Skeletal muscle tissue (tissue), 4 donors: ENCODE results near the gene CTXN1. TPM values are rescaled to one million over a fixed set of nuclear protein-coding genes. Genes with fewer than 3 reads are reported as not detected.

Experiments used
- H3K27ac ChIP-seq: one replicate; pipeline ENCODE4 v1.7.0; 2013; ENCODE audit warnings: mild to moderate bottlenecking, low read depth, low read length, inconsistent platforms
- H3K27me3 ChIP-seq, 3 donors: one replicate each; pipeline ENCODE4 v1.7.0; 2013; ENCODE audit warnings: low read length in 3 of 3; ENCODE audit not compliant: control insufficient read depth in 3 of 3, insufficient read depth in 3 of 3
- H3K36me3 ChIP-seq, 3 donors: one replicate each; pipeline ENCODE4 v1.7.0; 2013; ENCODE audit warnings: low read length in 3 of 3; ENCODE audit not compliant: control insufficient read depth in 3 of 3, insufficient read depth in 3 of 3
- H3K4me1 ChIP-seq, 3 donors: one replicate each; pipeline ENCODE4 v1.7.0; 2013; ENCODE audit warnings: low read length in 3 of 3, mild to moderate bottlenecking in 3 of 3; ENCODE audit not compliant: control insufficient read depth in 3 of 3, insufficient read depth in 3 of 3
- H3K4me3 ChIP-seq, 3 donors: one replicate each; pipeline ENCODE4 v1.7.0; 2013; ENCODE audit warnings: low read length in 3 of 3
- H3K9ac ChIP-seq, 3 donors: one replicate each; pipeline ENCODE4 v1.7.0; 2013; ENCODE audit warnings: low read length in 3 of 3, mild to moderate bottlenecking in 3 of 3, moderate library complexity in 2 of 3, low read depth in 1 of 3
- H3K9me3 ChIP-seq, 3 donors: one replicate each; pipeline ENCODE4 v1.7.0; 2013; ENCODE audit warnings: low read length in 3 of 3; ENCODE audit not compliant: control insufficient read depth in 3 of 3
- total RNA-seq: library from RNA; depleted of rRNA; stranded (reverse); fragments of >200 nt; gene quantifications from one replicate; pipeline ENCODE4 v1.2.3, GENCODE V29; 2014
- donor health status: Osteomylitis.

The CTXN1 gene
- total RNA-seq, 1 donor from 2014 or later, result 0.52 TPM

GRCh38 chr19:7903244-7904073, 22.5 kb downstream of the CTXN1 start, which contains the start of gene MAP2K7:
Gene MAP2K7, plus strand, starts transcription at chr19:7903877. Its CDS starts 68 bp downstream, at chr19:7903945.
- Histone ChIP-seq H3K4me1 (peaks cover 27 to 49% (median 35%) of the 10 kb centered on the region in 3 donors), H3K36me3 (peaks cover 12 to 18% (median 15%) of the 10 kb centered on the region in 3 donors)

GRCh38 chr19:7902796-7903243, 23.1 kb downstream of the CTXN1 start:
- Histone ChIP-seq H3K9ac (peak overlapping the region; percentile 81 to 92 (median 89)), H3K27me3 (peaks cover 0 to 7% (median 0%) of the 10 kb centered on the region in 3 donors), H3K36me3 (peaks cover 9 to 18% (median 15%) of the 10 kb centered on the region in 3 donors), H3K4me3 (peak overlapping the region; percentile 86 to 97 (median 90)), H3K27ac (peak overlapping the region; percentile 87), H3K4me1 (peaks cover 27 to 49% (median 35%) of the 10 kb centered on the region in 3 donors), H3K9me3 (peaks cover 0 to 2% (median 0%) of the 10 kb centered on the region in 3 donors)

More at GRCh38 chr19:7903244-7904073, 22.5 kb downstream of the CTXN1 start, which contains the start of gene MAP2K7:
- peak within 1 kb of the TSS; percentile 88 to 97 (median 91) for H3K4me3 ChIP-seq
- H3K9me3 ChIP-seq, result peaks cover 0 to 2% (median 0%) of the 10 kb centered on the region in 3 donors
- peak within 1 kb of the TSS; percentile 81 to 92 (median 89) for H3K9ac ChIP-seq
- peaks cover 0 to 7% (median 0%) of the 10 kb centered on the region in 3 donors for H3K27me3 ChIP-seq
- peak within 1 kb of the TSS; percentile 87 for H3K27ac ChIP-seq

GRCh38 chr19:7901337-7901736, 24.6 kb downstream of the CTXN1 start:
- no peak overlapping the region for H3K4me3 ChIP-seq
- no peak overlapping the region for H3K27ac ChIP-seq
- H3K4me1 ChIP-seq, result peaks cover 25 to 40% (median 33%) of the 10 kb centered on the region in 3 donors
- H3K9me3 ChIP-seq, result peaks cover 0 to 2% (median 0%) of the 10 kb centered on the region in 3 donors
- peaks cover 0 to 7% (median 0%) of the 10 kb centered on the region in 3 donors for H3K27me3 ChIP-seq
- peaks cover 4 to 13% (median 10%) of the 10 kb centered on the region in 3 donors for H3K36me3 ChIP-seq
- H3K9ac ChIP-seq, result no peak overlapping the region

GRCh38 chr19:7900931-7901330, 25.0 kb downstream of the CTXN1 start:
- Histone ChIP-seq H3K4me1 (peaks cover 25 to 36% (median 31%) of the 10 kb centered on the region in 3 donors), H3K27ac (no peak overlapping the region), H3K9ac (peak overlapping the region in 1 of 3 donors; percentile 57), H3K9me3 (peaks cover 0 to 2% (median 0%) of the 10 kb centered on the region in 3 donors), H3K27me3 (peaks cover 0 to 7% (median 0%) of the 10 kb centered on the region in 3 donors), H3K4me3 (no peak overlapping the region), H3K36me3 (peaks cover 4 to 11% (median 7%) of the 10 kb centered on the region in 3 donors)

GRCh38 chr19:7900401-7900870, 25.5 kb downstream of the CTXN1 start:
- Histone ChIP-seq H3K4me3 (no peak overlapping the region), H3K9ac (peak overlapping the region in 1 of 3 donors; percentile 57), H3K4me1 (peaks cover 25 to 31% (median 31%) of the 10 kb centered on the region in 3 donors), H3K36me3 (peaks cover 0 to 6% (median 4%) of the 10 kb centered on the region in 3 donors), H3K27ac (no peak overlapping the region), H3K9me3 (peaks cover 0 to 2% (median 0%) of the 10 kb centered on the region in 3 donors), H3K27me3 (peaks cover 0 to 9% (median 2%) of the 10 kb centered on the region in 3 donors)

- Histone ChIP-seq H3K27me3 (peaks cover 3 to 14% (median 8%) of the 10 kb centered on the region in 3 donors), H3K36me3 (peaks cover 0 to 4% (median 2%) of the 10 kb centered on the region in 3 donors), H3K9ac (peak overlapping the region in 1 of 3 donors; percentile 57), H3K27ac (no peak overlapping the region), H3K4me1 (peaks cover 19 to 26% (median 25%) of the 10 kb centered on the region in 3 donors), H3K4me3 (no peak overlapping the region), H3K9me3 (peaks cover 0 to 2% (median 0%) of the 10 kb centered on the region in 3 donors)
These were observed 26.1 kb downstream of the CTXN1 start for GRCh38 chr19:7899751-7900378.

- Histone ChIP-seq H3K36me3 (no peaks in the 10 kb centered on the region), H3K4me3 (no peak overlapping the region), H3K9ac (no peak overlapping the region), H3K4me1 (peaks cover 12 to 19% (median 19%) of the 10 kb centered on the region in 3 donors), H3K27ac (no peak overlapping the region), H3K9me3 (peaks cover 0 to 2% (median 0%) of the 10 kb centered on the region in 3 donors), H3K27me3 (peaks cover 12 to 23% (median 14%) of the 10 kb centered on the region in 3 donors)
These were observed 27.0 kb downstream of the CTXN1 start for GRCh38 chr19:7898967-7899366.

- Histone ChIP-seq H3K4me3 (no peak overlapping the region), H3K9ac (no peak overlapping the region), H3K4me1 (peaks cover 5 to 10% (median 9%) of the 10 kb centered on the region in 3 donors), H3K27me3 (peaks cover 16 to 32% (median 17%) of the 10 kb centered on the region in 3 donors), H3K27ac (no peak overlapping the region), H3K9me3 (peaks cover 0 to 2% (median 0%) of the 10 kb centered on the region in 3 donors), H3K36me3 (no peaks in the 10 kb centered on the region)
These were observed 28.6 kb downstream of the CTXN1 start for GRCh38 chr19:7897292-7897691.

GRCh38 chr19:7895565-7895964, 30.4 kb downstream of the CTXN1 start:
- Histone ChIP-seq H3K9me3 (peaks cover 0 to 2% (median 0%) of the 10 kb centered on the region in 3 donors), H3K27ac (no peak overlapping the region), H3K4me1 (peaks cover 4 to 6% (median 5%) of the 10 kb centered on the region in 3 donors), H3K9ac (no peak overlapping the region), H3K36me3 (no peaks in the 10 kb centered on the region), H3K27me3 (peaks cover 16 to 33% (median 19%) of the 10 kb centered on the region in 3 donors), H3K4me3 (no peak overlapping the region)
